ENCODE measurements around the gene P2RY12. TPM values are rescaled to one million over a fixed set of nuclear protein-coding genes. Genes with fewer than 3 reads are reported as not detected.

The P2RY12 gene
- polyA plus RNA-seq, 1 donor from 2014 or later: not detected

DNA sequence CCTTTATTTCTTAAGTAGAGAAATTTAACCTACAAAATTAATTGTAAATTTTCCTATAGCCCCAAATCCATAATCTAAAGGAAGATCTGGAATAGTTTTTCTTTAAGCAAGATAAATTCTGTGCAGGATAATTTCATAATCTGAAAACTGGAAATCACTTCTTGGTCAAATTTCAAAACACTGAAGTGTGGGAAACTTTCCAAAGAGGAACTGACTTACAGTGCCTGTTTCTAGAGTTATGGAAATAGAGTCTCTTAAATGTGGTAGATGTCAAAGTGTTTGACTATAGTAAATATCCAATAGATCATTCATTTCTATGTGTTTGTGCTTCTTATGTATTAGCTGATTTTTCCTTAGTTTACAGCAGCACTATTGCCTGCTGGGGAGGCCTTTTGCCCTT is 53.7 kb downstream of the P2RY12 start:
- no peaks in the 10 kb centered on the region for H3K9me3 ChIP-seq (ENCODE audit: low read length)
- H2AFZ ChIP-seq (ENCODE audit: low read depth, low read length): no peak overlapping the region
- H3K79me2 ChIP-seq (replicated peaks; ENCODE audit: insufficient read depth, low read length): no peaks in the 10 kb centered on the region
- H4K20me1 ChIP-seq (ENCODE audit: insufficient read depth): peaks cover 4% of the 10 kb centered on the region
- no peak overlapping the region for H3K4me2 ChIP-seq (ENCODE audit: low read length)
- H3K9me2 ChIP-seq (ENCODE audit: insufficient read depth, low read length): no peaks in the 10 kb centered on the region
- H3F3A ChIP-seq (ENCODE audit: insufficient read depth, low read length, poor library complexity, severe bottlenecking): no peaks in the 10 kb centered on the region
- H3K27me3 ChIP-seq (ENCODE audit: insufficient read depth, low read depth, low read length): no peaks in the 10 kb centered on the region
- no peak overlapping the region for H3K9ac ChIP-seq (ENCODE audit: low read length)
- H3K36me3 ChIP-seq (ENCODE audit: insufficient read depth, low read length): no peaks in the 10 kb centered on the region
- no peak overlapping the region for H3K4me3 ChIP-seq (ENCODE audit: low read length)
- no peak overlapping the region for H3K27ac ChIP-seq (ENCODE audit: low read length)
- TF ChIP-seq POLR2AphosphoS5 (IDR thresholded peaks at IDR 0.05) (no peak), EP300 (conservative IDR thresholded peaks at IDR 0.05; ENCODE audit: poor library complexity, severe bottlenecking) (no peak), EZH2 (IDR thresholded peaks at IDR 0.05; ENCODE audit: borderline replicate concordance, insufficient read depth, low read length, poor library complexity, severe bottlenecking) (no peak), SMC3 (conservative IDR thresholded peaks at IDR 0.05; ENCODE audit: poor library complexity) (no peak), RAD21 (conservative IDR thresholded peaks at IDR 0.05) (no peak), TAF1 (IDR thresholded peaks at IDR 0.05; ENCODE audit: low read depth) (no peak), MXI1 (conservative IDR thresholded peaks at IDR 0.05; ENCODE audit: poor library complexity, severe bottlenecking) (no peak)
- TF ChIP-seq, protein P1, sequence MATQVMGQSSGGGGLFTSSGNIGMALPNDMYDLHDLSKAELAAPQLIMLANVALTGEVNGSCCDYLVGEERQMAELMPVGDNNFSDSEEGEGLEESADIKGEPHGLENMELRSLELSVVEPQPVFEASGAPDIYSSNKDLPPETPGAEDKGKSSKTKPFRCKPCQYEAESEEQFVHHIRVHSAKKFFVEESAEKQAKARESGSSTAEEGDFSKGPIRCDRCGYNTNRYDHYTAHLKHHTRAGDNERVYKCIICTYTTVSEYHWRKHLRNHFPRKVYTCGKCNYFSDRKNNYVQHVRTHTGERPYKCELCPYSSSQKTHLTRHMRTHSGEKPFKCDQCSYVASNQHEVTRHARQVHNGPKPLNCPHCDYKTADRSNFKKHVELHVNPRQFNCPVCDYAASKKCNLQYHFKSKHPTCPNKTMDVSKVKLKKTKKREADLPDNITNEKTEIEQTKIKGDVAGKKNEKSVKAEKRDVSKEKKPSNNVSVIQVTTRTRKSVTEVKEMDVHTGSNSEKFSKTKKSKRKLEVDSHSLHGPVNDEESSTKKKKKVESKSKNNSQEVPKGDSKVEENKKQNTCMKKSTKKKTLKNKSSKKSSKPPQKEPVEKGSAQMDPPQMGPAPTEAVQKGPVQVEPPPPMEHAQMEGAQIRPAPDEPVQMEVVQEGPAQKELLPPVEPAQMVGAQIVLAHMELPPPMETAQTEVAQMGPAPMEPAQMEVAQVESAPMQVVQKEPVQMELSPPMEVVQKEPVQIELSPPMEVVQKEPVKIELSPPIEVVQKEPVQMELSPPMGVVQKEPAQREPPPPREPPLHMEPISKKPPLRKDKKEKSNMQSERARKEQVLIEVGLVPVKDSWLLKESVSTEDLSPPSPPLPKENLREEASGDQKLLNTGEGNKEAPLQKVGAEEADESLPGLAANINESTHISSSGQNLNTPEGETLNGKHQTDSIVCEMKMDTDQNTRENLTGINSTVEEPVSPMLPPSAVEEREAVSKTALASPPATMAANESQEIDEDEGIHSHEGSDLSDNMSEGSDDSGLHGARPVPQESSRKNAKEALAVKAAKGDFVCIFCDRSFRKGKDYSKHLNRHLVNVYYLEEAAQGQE (IDR thresholded peaks at IDR 0.05; ENCODE audit: borderline replicate concordance): no peak
- TF ChIP-seq, protein P2, sequence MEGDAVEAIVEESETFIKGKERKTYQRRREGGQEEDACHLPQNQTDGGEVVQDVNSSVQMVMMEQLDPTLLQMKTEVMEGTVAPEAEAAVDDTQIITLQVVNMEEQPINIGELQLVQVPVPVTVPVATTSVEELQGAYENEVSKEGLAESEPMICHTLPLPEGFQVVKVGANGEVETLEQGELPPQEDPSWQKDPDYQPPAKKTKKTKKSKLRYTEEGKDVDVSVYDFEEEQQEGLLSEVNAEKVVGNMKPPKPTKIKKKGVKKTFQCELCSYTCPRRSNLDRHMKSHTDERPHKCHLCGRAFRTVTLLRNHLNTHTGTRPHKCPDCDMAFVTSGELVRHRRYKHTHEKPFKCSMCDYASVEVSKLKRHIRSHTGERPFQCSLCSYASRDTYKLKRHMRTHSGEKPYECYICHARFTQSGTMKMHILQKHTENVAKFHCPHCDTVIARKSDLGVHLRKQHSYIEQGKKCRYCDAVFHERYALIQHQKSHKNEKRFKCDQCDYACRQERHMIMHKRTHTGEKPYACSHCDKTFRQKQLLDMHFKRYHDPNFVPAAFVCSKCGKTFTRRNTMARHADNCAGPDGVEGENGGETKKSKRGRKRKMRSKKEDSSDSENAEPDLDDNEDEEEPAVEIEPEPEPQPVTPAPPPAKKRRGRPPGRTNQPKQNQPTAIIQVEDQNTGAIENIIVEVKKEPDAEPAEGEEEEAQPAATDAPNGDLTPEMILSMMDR (IDR thresholded peaks at IDR 0.05; ENCODE audit: poor library complexity, severe bottlenecking): no peak

DNA sequence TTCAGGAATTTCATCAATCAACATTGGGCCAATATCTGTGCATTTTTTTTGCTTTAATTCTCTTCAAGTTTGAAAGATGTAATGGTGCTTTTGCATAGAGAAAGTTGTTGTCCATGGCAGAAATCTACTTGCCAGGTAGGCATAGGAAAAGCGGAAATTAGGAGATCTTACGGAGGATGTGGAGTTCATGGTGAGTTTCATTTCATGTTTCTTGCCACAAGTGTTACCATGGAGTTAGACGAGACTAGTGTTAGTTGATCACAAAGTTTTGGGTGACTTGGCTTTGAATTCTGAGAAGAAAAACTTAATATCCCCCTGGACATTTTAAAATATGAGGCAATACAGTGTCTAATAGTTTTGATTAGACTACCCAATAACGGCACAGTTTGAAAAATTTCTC is 54.2 kb downstream of the P2RY12 start:
- H3K27ac ChIP-seq (ENCODE audit: low read length): no peak overlapping the region
- TF ChIP-seq SMC3 (conservative IDR thresholded peaks at IDR 0.05; ENCODE audit: poor library complexity): no peak
- TF ChIP-seq EP300 (conservative IDR thresholded peaks at IDR 0.05; ENCODE audit: poor library complexity, severe bottlenecking): no peak
- TF ChIP-seq POLR2AphosphoS5 (IDR thresholded peaks at IDR 0.05): no peak
- TF ChIP-seq, protein P1 (IDR thresholded peaks at IDR 0.05; ENCODE audit: borderline replicate concordance): no peak
- TF ChIP-seq, protein P2 (IDR thresholded peaks at IDR 0.05; ENCODE audit: poor library complexity, severe bottlenecking): no peak
- TF ChIP-seq EZH2 (IDR thresholded peaks at IDR 0.05; ENCODE audit: borderline replicate concordance, insufficient read depth, low read length, poor library complexity, severe bottlenecking): no peak
- TF ChIP-seq RAD21 (conservative IDR thresholded peaks at IDR 0.05): no peak
- TF ChIP-seq TAF1 (IDR thresholded peaks at IDR 0.05; ENCODE audit: low read depth): no peak
- no peak for TF ChIP-seq MXI1 (conservative IDR thresholded peaks at IDR 0.05; ENCODE audit: poor library complexity, severe bottlenecking)
- no peak overlapping the region for H3K9ac ChIP-seq (ENCODE audit: low read length)
- H3K79me2 ChIP-seq (replicated peaks; ENCODE audit: insufficient read depth, low read length): no peaks in the 10 kb centered on the region
- H3K27me3 ChIP-seq (ENCODE audit: insufficient read depth, low read depth, low read length): no peaks in the 10 kb centered on the region
- H3K9me3 ChIP-seq (ENCODE audit: low read length): no peaks in the 10 kb centered on the region
- H3K4me3 ChIP-seq (ENCODE audit: low read length): no peak overlapping the region
- no peak overlapping the region for H2AFZ ChIP-seq (ENCODE audit: low read depth, low read length)
- no peaks in the 10 kb centered on the region for H3K36me3 ChIP-seq (ENCODE audit: insufficient read depth, low read length)
- no peaks in the 10 kb centered on the region for H3K9me2 ChIP-seq (ENCODE audit: insufficient read depth, low read length)
- H3K4me2 ChIP-seq (ENCODE audit: low read length): no peak overlapping the region
- H4K20me1 ChIP-seq (ENCODE audit: insufficient read depth): peaks cover 4% of the 10 kb centered on the region
- no peaks in the 10 kb centered on the region for H3F3A ChIP-seq (ENCODE audit: insufficient read depth, low read length, poor library complexity, severe bottlenecking)
